RWPE1 (cell line): Measurements from ENCODE around the gene SPOCD1.
A peak's percentile ranks its signal among the peaks of the same experiment; 100 is the strongest.

Experiments used
- CTCF ChIA-PET: fragments of 350-600 bp; sonication (Branson Sonifier 250); formaldehyde crosslinking; extraction: SDS; loops from one replicate; lab custom pipeline; 2021; lab: Yijun Ruan, JAX
- POLR2A ChIA-PET: fragments of 400-600 bp; formaldehyde crosslinking; extraction: SDS; loops from one replicate; lab custom pipeline; 2020; ENCODE audit warnings: antibody characterized with exemption; ENCODE audit not compliant: low non-redundant PET; lab: Yijun Ruan, JAX
- DNase-seq: peaks from one replicate; pipeline ENCODE4 v3.0.0; 2012; ENCODE audit warnings: low spot score
- H3K27ac ChIP-seq: fragments of 450-650 bp; 2 replicates; pipeline ENCODE4 v1.5.1; 2017
- CTCF ChIP-seq: fragments of 450-650 bp; conservative IDR thresholded peaks from 2 replicates; pipeline ENCODE4 v1.5.1; 2017; ENCODE audit warnings: low read depth, mild to moderate bottlenecking

The SPOCD1 gene

GRCh38 chr1:31782421-31783410 is 33.1 kb downstream of the SPOCD1 start:
- DNase-seq: no peak
- ChIA-PET POLR2A (no interaction called here), CTCF (interaction anchor here (0.6 kb wide), 3 partner anchors 26 to 417 kb away, joined by 3 to 4 read pairs (median 3); no protein-coding TSS in a partner anchor)
- no peak for TF ChIP-seq CTCF
- H3K27ac ChIP-seq: 0 out of 2 replicates have a peak overlapping the region, but pooled peaks have one; percentile 7

GRCh38 chr1:31781756-31782371 is 34.0 kb downstream of the SPOCD1 start:
- TF ChIP-seq CTCF: no peak
- no peak overlapping the region for H3K27ac ChIP-seq
- POLR2A ChIA-PET: no interaction called here
- DNase-seq: no peak
- CTCF ChIA-PET: no interaction called here

GRCh38 chr1:31781138-31781755 is 34.6 kb downstream of the SPOCD1 start:
- TF ChIP-seq CTCF: no peak
- CTCF ChIA-PET: no interaction called here
- DNase-seq: no peak
- POLR2A ChIA-PET: no interaction called here
- no peak overlapping the region for H3K27ac ChIP-seq

- ChIA-PET POLR2A (no interaction called here), CTCF (interaction anchor here (1.1 kb wide), 1 partner anchor 8 kb away, joined by 4 read pairs; no protein-coding TSS in a partner anchor)
- no peak for TF ChIP-seq CTCF
- no peak overlapping the region for H3K27ac ChIP-seq
- no peak for DNase-seq
These were observed 35.2 kb downstream of the SPOCD1 start for GRCh38 chr1:31780632-31781031.

GRCh38 chr1:31779687-31780086 is 36.1 kb downstream of the SPOCD1 start:
- ChIA-PET CTCF (interaction anchor here (1.1 kb wide), 1 partner anchor 9 kb away, joined by 4 read pairs; no protein-coding TSS in a partner anchor), POLR2A (no interaction called here)
- H3K27ac ChIP-seq: no peak overlapping the region
- no peak for TF ChIP-seq CTCF
- DNase-seq: no peak
